Trophoblast cell (in vitro differentiated cells and primary cell): ENCODE measurements around the gene DOCK3.

Source experiments
- DNase-seq, 2 donors: peaks; one replicate each; pipeline ENCODE4 v3.0.0-alpha.2; 2016
- H2AFZ ChIP-seq: 2 replicates; pipeline ENCODE4 v1.6.1; 2013; ENCODE audit warnings: low read length, moderate library complexity, mild to moderate bottlenecking; ENCODE audit not compliant: insufficient read depth, poor library complexity
- H2AK5ac ChIP-seq: 2 replicates; pipeline ENCODE4 v1.6.1; 2013; ENCODE audit warnings: mild to moderate bottlenecking, low read length
- H2BK120ac ChIP-seq: 2 replicates; pipeline ENCODE4 v1.6.1; 2013; ENCODE audit warnings: low read length, mild to moderate bottlenecking, moderate library complexity; ENCODE audit not compliant: insufficient read depth, poor library complexity
- H2BK12ac ChIP-seq: 2 replicates; pipeline ENCODE4 v1.6.1; 2013; ENCODE audit warnings: mild to moderate bottlenecking, low read length, moderate library complexity
- H2BK5ac ChIP-seq: 2 replicates; pipeline ENCODE4 v1.6.1; 2013; ENCODE audit warnings: low read length, low read depth, moderate library complexity, mild to moderate bottlenecking; ENCODE audit not compliant: poor library complexity
- H3K14ac ChIP-seq: 2 replicates; pipeline ENCODE4 v1.6.1; 2013; ENCODE audit warnings: mild to moderate bottlenecking, low read length
- H3K18ac ChIP-seq: 2 replicates; pipeline ENCODE4 v1.6.1; 2013; ENCODE audit warnings: mild to moderate bottlenecking, low read length
- H3K23ac ChIP-seq: 2 replicates; pipeline ENCODE4 v1.6.1; 2013; ENCODE audit warnings: low read length
- H3K27ac ChIP-seq: 2 replicates; pipeline ENCODE4 v1.5.1; 2013; ENCODE audit warnings: low read depth, mild to moderate bottlenecking, inconsistent platforms, low read length, moderate library complexity
- H3K27me3 ChIP-seq: 2 replicates; pipeline ENCODE4 v1.6.1; 2013; ENCODE audit warnings: inconsistent platforms, mild to moderate bottlenecking, low read length, moderate library complexity; ENCODE audit not compliant: insufficient read depth
- H3K36me3 ChIP-seq, 2 experiments: 1 replicate in 1 of 2; 2 replicates in 1 of 2; pipeline ENCODE4 v1.6.1; 2013; ENCODE audit warnings: low read length in 2 of 2, mild to moderate bottlenecking in 2 of 2, moderate library complexity in 1 of 2; ENCODE audit not compliant: insufficient read depth in 2 of 2, control insufficient read depth in 1 of 2
- H3K4ac ChIP-seq: 2 replicates; pipeline ENCODE4 v1.6.1; 2013; ENCODE audit warnings: low read depth, mild to moderate bottlenecking, low read length, moderate library complexity
- H3K4me1 ChIP-seq, 2 experiments: 1 replicate in 1 of 2; 2 replicates in 1 of 2; pipeline ENCODE4 v1.6.1; 2013; ENCODE audit warnings: low read length in 2 of 2, mild to moderate bottlenecking in 2 of 2, moderate library complexity in 1 of 2; ENCODE audit not compliant: insufficient read depth in 2 of 2, control insufficient read depth in 1 of 2
- H3K4me2 ChIP-seq: 2 replicates; pipeline ENCODE4 v1.6.1; 2013; ENCODE audit warnings: inconsistent platforms, mild to moderate bottlenecking, low read length, moderate library complexity
- H3K4me3 ChIP-seq: 2 replicates; pipeline ENCODE4 v1.5.1; 2013; ENCODE audit warnings: mild to moderate bottlenecking, low read depth, low read length, inconsistent platforms
- H3K79me1 ChIP-seq: one replicate; pipeline ENCODE4 v1.6.1; 2013; ENCODE audit warnings: low read length
- H3K79me2 ChIP-seq: 2 replicates; pipeline ENCODE4 v1.6.1; 2013; ENCODE audit warnings: low read length, mild to moderate bottlenecking; ENCODE audit not compliant: control insufficient read depth, insufficient read depth, poor library complexity
- H3K9ac ChIP-seq: 2 replicates; pipeline ENCODE4 v1.6.1; 2013; ENCODE audit warnings: mild to moderate bottlenecking, low read length
- H3K9me3 ChIP-seq: 2 replicates; pipeline ENCODE4 v1.6.1; 2013; ENCODE audit warnings: low read depth, mild to moderate bottlenecking, control low read depth, inconsistent platforms, low read length; ENCODE audit not compliant: insufficient read depth
- H4K12ac ChIP-seq: 2 replicates; pipeline ENCODE4 v1.6.1; 2013; ENCODE audit warnings: low read depth, mild to moderate bottlenecking, low read length, moderate library complexity
- H4K8ac ChIP-seq: 2 replicates; pipeline ENCODE4 v1.6.1; 2013; ENCODE audit warnings: low read depth, mild to moderate bottlenecking, low read length, moderate library complexity
- H4K91ac ChIP-seq: one replicate; pipeline ENCODE4 v1.6.1; 2013; ENCODE audit warnings: low read depth, mild to moderate bottlenecking, low read length, moderate library complexity
- WGBS: extraction: QIAGEN DNeasy Blood & Tissue Kit; methylation state at CpG from one replicate; pipeline ENCODE4 v1.1.7; 2013; ENCODE audit warnings: missing lambda C conversion rate; ENCODE audit not compliant: insufficient read length, insufficient coverage; ENCODE audit errors: extremely low coverage; 5-methylcytosine and 5-hydroxymethylcytosine counted together

DOCK3 gene

DNA sequence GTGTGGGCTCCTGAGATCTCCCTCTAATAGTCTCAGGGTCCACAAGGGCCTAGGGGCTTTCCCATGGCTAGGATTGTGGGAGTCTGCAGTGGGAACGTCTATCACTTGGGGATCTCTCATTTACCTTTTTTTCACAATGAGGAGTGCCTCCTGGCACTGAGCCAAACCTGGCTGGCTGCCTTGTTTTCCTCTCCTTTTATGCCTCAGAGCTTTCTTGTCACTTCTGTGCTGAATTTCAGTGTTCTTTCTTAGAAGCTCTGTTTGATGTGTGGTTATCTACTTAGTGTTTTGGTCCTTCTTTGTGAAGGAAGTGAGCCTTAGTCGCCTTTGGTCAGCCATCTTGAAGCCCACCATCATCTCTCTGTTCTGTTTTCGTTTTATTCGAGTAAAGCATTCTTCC lies 33.9 kb downstream of the DOCK3 start:
- Histone ChIP-seq H2AFZ (no peak overlapping the region), H3K79me2 (no peaks in the 10 kb centered on the region), H3K36me3 (no peaks in the 10 kb centered on the region), H3K79me1 (no peaks in the 10 kb centered on the region), H3K27ac (no peak overlapping the region), H2BK5ac (no peak overlapping the region), H3K4me1 (no peaks in the 10 kb centered on the region), H3K14ac (no peak overlapping the region), H3K4ac (no peak overlapping the region), H3K4me3 (no peak overlapping the region), H3K23ac (no peak overlapping the region), H2AK5ac (no peak overlapping the region), H4K12ac (no peak overlapping the region), H3K9ac (no peak overlapping the region), H2BK120ac (no peak overlapping the region), H4K8ac (no peak overlapping the region), H3K18ac (no peak overlapping the region), H3K9me3 (peaks cover 4% of the 10 kb centered on the region), H2BK12ac (no peak overlapping the region), H4K91ac (no peak overlapping the region), H3K4me2 (no peak overlapping the region), H3K27me3 (no peaks in the 10 kb centered on the region)
- no peak for DNase-seq
- no CpG with 5 or more reads among the region's 4 CpGs for WGBS

DNA sequence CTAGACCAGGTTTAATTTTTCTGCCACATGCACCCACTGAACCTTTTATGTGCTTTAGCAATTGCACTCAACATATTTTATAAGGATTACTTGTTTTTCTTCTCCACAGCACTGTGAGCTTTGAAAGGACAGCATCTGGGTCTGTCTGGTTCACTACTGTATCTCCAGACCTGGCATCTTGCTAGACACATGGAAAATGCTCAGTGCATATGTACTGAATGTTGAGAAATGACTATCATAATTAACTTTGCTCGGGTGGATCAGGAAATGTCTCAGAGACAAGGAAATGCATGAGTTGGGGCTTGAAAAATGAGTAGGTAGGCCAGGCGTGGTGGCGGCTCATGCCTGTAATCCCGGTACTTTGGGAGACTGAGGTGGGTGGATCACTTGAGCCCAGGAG lies 40.2 kb downstream of the DOCK3 start:
- Histone ChIP-seq H3K27me3 (no peaks in the 10 kb centered on the region), H3K4ac (no peak overlapping the region), H4K91ac (no peak overlapping the region), H3K4me3 (no peak overlapping the region), H3K14ac (no peak overlapping the region), H2AFZ (no peak overlapping the region), H3K23ac (no peak overlapping the region), H3K36me3 (no peaks in the 10 kb centered on the region), H2BK12ac (no peak overlapping the region), H2AK5ac (no peak overlapping the region), H2BK5ac (no peak overlapping the region), H3K18ac (no peak overlapping the region), H2BK120ac (no peak overlapping the region), H4K12ac (no peak overlapping the region), H3K27ac (no peak overlapping the region), H4K8ac (no peak overlapping the region), H3K9ac (no peak overlapping the region), H3K4me1 (no peaks in the 10 kb centered on the region), H3K9me3 (no peaks in the 10 kb centered on the region), H3K79me1 (no peaks in the 10 kb centered on the region), H3K79me2 (no peaks in the 10 kb centered on the region), H3K4me2 (no peak overlapping the region)
- WGBS, result no CpG with 5 or more reads among the region's 4 CpGs
- no peak for DNase-seq

DNA sequence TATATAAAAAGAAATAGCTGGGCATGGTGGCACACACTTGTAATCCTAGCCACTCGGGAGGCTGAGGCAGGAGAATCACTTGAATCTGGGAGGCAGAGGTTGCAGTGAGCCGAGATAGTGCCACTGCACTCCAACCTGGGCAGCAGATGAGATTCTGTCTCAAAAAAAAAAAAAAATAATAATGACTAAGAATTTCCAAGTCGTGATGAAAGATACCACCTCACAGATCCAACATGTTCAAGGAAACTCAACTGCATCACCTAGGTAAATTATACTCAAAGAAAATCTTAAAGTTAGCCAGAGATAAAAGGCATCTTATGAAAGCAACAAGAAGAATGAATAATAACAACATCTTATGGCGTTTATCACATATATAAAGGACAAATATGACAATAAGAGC lies 50.1 kb downstream of the DOCK3 start:
- no peak overlapping the region for H2AFZ ChIP-seq

DNA sequence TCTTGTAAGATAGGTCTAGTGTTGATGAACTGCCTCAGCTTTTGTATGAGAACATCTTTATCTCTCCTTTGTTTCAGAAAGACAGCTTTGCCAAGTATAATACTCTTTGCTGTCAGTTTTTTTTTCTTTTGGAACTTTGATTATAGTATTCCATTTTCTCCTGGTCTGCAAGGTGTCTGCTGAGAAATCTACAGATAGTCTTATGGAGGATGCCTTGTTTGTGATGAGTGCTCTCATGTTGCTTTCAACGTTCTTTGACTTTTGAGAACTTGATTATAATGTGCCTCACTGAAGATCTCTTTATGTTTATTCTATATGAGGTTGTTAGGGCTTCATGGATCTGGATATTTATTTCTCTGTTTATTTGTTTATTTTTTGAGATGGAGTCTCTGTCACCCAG lies 60.3 kb downstream of the DOCK3 start:
- Histone ChIP-seq H3K4ac (no peak overlapping the region), H3K4me2 (no peak overlapping the region), H3K79me1 (no peaks in the 10 kb centered on the region), H2BK5ac (no peak overlapping the region), H4K8ac (no peak overlapping the region), H2AK5ac (no peak overlapping the region), H4K12ac (no peak overlapping the region), H2BK120ac (no peak overlapping the region), H3K27me3 (no peaks in the 10 kb centered on the region), H3K4me1 (no peaks in the 10 kb centered on the region), H3K4me3 (no peak overlapping the region), H3K36me3 (no peaks in the 10 kb centered on the region), H3K9me3 (no peaks in the 10 kb centered on the region), H3K9ac (no peak overlapping the region), H3K27ac (no peak overlapping the region), H3K79me2 (no peaks in the 10 kb centered on the region), H2AFZ (no peak overlapping the region), H3K14ac (no peak overlapping the region), H2BK12ac (no peak overlapping the region), H3K23ac (no peak overlapping the region), H4K91ac (no peak overlapping the region), H3K18ac (no peak overlapping the region)
- no peak for DNase-seq
- no CpG with 5 or more reads among the region's 1 CpG for WGBS

More for the DNA sequence above, 50.1 kb downstream of the DOCK3 start:
- Histone ChIP-seq H3K4me2 (no peak overlapping the region), H3K9me3 (no peaks in the 10 kb centered on the region), H2BK12ac (no peak overlapping the region), H2AK5ac (no peak overlapping the region), H3K18ac (no peak overlapping the region), H4K8ac (no peak overlapping the region), H3K27ac (no peak overlapping the region), H3K4me1 (no peaks in the 10 kb centered on the region), H3K9ac (no peak overlapping the region), H3K27me3 (no peaks in the 10 kb centered on the region), H4K91ac (no peak overlapping the region), H3K36me3 (no peaks in the 10 kb centered on the region), H4K12ac (no peak overlapping the region), H3K79me1 (no peaks in the 10 kb centered on the region), H2BK120ac (no peak overlapping the region), H3K4ac (no peak overlapping the region), H3K79me2 (no peaks in the 10 kb centered on the region), H3K14ac (no peak overlapping the region), H3K23ac (no peak overlapping the region), H3K4me3 (no peak overlapping the region), H2BK5ac (no peak overlapping the region)
- DNase-seq, result no peak
- WGBS, result no CpG with 5 or more reads among the region's 4 CpGs
